Embryonic facial prominence (tissue), 1 donor: ENCODE data around the gene CCNH.

Experiments used
- DNase-seq: peaks from one replicate; pipeline ENCODE4 v3.0.0-alpha.2; 2016; ENCODE audit errors: extremely low spot score

The CCNH gene

DNA sequence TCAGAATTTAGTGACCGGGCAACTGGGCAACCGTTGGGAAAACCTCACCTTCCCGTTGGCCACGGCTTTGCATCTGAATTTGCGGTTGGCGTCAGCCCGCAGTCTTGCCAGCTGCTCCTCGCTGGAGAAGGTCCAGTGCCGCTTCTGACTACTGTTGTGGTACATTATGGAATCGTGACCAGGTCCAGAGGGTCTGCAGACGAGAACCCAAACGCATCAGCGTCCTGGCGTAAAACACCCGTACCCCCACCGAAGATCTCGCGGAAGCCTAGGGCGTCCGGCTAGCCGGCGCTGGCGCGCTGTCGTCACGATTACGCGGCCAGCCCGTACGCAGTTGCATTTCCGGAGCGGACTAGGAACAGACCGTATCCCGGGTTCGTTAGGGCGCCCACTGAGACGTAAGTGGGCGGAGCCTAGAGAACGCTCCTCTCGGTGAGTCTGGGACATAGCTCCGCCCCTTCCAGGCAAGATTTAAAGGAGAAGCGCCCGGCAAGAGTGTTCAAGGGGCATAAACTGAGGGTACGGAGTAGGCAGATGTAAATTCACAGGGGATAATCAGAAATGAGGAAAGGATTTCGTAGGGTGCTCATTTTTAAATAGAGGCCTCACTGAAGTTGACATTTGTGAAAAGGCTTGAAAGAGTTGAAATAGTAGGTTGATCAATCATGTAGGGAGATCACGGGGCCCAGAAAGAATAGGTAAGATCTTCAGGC lies at the start of gene CCNH:
TSS of gene CCNH (minus strand) at position 301 of the 713 bp plus-strand sequence. CDS start at position 165, 136 bp downstream.
- DNase-seq, result peak; percentile 97

DNA sequence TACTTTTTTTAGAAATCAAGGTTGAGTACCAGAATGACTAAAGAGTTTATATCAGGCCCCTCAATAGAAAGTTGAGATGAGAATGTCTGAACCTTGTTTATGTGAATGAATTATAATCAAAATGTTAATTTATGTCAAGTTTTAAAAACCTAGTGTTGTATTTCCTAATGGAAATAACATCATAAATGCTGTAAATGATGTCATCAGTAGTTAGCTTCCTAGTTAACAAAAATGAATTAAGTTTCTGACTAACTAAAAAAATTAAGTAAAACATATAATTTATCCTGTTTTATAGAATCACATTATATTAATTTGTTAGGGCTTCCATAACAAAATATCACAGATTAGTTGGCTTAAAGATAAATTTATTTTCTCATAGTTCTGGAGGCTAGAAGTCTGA lies 45.0 kb upstream of the CCNH start:
- no peak for DNase-seq

DNA sequence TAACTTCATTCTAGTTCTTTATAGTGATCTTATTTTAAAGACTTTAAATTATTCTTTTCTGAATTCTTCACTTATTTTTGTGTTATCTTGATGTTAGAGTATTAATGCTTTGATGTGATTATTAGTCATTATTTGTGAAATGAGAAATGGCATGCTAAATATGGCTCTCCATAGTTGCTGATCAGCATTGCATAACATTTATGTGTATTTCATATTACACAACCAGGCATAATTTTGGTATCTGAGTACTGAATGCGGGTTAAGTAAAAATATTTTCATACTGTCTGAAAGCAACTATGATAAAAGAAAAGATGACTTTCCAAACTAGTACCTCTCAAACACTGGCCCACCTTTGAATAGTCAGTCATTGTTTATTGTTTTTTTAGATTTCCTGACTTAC lies 41.1 kb upstream of the CCNH start:
- DNase-seq, result no peak

DNA sequence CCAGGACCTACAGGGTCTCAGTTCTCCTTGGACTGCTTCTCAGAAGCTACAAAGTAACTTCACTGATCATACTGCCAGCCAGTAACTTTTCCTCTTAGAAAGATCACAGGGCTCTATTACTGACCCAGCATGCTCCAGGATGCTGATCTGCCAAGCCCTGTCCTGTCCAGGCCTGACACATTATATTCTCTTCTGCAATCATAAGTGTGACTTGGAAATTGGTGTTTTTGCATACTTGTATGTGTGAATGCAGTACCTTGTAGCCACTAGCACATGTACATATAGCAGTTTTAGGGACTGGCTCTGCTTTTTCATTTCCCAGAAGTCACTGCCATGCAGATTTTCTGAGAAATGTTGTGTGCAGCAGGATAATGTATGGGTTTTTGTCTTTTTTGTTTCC lies 40.1 kb upstream of the CCNH start:
- no peak for DNase-seq

DNA sequence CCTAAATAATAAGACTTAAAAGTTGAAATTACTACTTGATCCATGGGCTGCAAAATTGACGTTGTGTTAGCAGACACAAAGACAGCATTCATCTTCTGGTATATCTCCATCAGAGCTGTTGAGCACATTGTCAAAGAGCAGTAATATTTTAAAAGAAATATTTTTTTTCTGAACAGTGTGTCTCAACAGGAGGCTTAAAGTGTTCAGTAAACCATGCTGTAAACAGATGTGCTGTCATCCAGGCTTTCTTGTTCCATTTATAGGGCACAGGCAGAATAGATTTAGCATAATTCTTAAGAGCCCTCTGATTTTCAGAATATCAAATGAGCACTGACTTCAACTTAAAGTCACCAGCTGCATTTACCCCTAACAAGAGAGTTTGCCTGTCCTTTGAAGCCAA lies 29.7 kb upstream of the CCNH start:
- no peak for DNase-seq

DNA sequence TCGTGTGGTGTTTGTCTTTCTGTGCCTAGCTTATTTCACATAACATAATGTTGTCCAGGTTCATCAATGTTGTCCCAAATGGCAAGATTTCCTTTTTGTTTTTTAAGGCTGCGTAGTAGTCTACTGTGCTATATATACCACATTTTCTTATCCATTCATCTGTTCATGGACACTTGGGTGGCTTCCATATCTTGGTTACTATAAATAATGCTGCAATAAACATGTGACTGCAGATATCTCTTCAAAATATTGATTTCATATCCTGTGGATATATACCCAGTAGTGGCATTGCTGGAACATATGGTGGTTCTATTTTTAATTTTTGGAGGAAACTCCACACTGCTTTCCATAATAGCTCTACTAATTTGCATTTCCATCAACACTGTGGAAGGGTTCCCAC lies 25.5 kb upstream of the CCNH start:
- no peak for DNase-seq

DNA sequence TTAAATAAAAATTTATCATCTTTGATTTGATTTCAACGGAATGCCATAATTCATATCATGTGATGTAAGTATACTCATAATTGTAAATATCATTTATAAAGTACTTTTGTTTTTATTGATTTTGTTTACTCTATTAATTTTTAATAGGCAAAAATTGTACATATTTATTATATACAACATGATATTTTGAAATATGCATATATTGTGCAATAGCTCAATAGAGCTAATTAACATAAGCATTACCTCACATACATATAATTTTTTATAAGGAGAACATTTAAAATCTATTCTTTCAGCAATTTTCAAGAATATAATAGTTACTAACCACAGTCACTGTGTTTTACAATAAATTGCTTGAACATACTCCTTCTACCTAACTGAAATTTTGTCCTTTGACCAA lies 25.0 kb upstream of the CCNH start:
- DNase-seq, result no peak

DNA sequence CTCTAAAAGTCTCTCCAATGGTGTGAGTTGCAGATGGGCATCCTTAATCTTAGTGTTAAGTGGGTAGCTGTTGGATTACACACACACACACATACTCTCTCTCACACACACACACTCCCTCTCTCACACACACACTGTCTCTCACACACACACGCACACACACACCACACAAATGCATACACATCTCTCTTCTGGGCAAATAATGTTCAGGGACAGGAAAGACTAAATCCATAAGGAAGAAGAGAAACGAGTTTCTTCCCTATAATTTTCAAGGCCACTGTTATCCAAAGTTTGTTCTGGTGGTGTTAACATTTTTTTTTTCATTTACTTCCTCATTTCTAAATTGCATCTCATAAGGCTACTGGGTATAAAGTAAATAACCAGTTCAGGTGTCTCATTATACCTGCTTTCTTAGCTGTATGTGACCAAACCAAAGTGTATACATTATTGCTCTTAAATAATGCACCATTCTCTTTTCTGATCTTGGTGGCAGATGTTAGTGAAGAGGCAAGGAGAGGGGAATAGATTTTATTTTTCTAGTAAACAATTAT lies 22.5 kb upstream of the CCNH start:
- no peak for DNase-seq

DNA sequence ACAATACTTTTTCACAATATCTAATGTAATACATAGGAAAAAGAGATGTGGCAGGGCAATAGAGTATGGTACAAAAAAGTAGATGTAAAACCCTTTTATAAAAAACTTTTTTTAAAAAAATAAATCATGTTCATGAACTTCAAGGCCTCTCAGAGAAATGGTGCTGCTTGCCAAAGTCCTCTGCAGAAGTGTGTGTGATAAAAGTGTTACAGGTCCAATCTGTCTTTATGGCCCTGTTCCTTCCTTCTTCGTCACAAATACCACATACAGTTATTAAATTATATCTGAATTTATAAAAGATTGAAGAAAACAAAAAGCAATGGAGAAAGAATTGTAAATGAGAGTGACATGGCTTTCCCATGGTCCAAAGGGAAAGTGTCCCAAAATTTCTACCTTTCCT lies 21.7 kb upstream of the CCNH start:
- no peak for DNase-seq

DNA sequence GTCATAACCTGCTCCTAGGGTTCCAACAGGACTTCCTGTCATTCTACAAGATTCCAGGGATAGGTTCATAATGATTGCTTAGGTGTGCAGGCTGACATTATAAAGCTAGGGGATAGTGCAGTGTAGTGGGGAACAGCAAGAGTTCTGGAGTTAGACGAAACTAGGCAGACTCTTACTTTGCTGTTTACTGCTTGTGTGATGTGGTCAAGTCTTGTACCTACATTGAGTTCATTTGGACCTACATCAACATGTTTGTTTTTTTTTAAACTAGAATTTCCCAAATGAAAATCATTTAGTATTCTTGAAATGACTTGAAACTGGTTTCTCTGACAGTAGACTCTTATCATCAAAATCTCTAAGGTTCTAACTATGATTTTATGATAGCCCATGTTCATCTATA lies 21.2 kb upstream of the CCNH start:
- DNase-seq, result no peak

DNA sequence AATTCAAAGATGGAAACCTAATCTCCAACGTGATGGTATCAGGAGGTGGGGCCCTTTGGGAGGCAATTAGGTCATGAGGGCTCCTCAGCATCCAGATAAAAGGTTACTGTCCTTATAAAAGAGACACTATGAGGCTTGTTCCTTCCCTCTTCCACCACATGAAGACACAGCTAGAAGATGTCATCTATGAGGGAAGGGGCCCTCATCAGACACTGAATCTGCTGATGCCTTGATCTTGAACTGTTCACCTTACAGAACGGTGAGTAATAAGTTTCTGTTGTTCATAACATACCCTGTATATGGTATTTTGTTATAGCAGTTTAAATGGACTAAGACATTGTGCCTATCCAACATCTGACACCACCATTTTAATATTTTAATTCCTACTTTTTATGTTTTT lies 19.7 kb upstream of the CCNH start:
- DNase-seq, result no peak

DNA sequence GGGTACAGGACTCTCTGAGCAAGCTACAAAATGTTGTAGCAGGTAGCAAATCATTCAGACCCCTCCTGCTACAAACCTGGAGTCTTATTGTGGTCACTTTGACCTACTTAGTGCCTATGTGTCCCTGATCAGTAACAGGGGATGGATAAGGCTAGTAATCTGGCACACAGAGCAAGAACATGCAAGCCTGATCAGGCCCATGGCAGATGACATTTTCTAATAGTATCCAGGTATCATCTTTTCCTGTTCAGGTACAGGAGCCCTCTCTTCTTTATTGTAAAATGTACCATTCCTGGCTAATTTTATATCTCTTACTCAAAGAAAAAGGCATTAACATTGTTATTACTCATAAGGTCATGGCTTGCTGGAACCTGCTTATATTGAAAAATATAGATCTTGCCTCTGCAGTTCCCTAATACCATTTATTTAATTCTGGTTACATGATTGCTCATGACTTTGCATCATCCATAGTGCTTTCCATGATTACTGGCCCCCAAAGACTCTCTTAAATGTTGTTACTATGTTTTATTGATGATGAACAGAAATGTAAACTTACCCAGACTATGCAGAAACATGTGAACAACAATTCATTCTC lies 18.2 kb upstream of the CCNH start:
- no peak for DNase-seq

DNA sequence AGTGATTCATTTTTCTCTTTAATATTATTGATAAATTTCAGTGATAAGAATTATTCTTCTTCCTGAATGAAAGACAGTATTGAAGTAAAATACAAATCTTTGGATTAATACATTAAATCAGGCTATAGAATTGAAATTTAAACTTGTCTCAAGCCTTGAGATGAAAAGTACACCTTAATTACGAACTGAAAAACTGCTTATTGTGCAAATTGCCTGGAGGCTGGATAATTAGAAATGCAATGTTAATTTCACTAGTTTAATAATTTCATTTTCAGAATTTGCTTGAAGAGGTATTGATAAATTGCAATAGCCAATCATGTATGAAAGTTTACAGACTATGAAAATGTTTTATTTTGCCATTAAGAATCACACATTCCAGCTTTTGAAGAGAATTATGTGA lies 11.0 kb upstream of the CCNH start:
- DNase-seq, result no peak

DNA sequence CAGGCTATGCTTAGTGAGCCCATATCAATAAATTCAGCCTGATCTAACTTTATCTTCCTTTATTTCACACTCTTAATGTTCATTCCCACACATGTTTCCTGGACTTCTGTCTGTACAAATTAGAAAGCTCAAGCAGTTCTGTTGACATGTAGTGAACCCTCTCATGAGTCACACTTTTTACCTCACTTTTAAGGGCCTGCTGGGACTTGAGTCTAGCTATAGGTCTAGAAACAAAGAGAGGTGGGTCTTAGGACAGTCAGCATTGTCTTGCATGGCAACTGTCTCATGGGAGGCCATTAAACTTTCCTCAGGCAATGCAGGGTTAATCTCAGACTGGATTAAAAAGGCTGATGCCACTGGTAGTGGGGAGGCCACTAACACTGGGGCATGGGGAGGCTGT lies 8.6 kb upstream of the CCNH start:
- DNase-seq, result no peak

DNA sequence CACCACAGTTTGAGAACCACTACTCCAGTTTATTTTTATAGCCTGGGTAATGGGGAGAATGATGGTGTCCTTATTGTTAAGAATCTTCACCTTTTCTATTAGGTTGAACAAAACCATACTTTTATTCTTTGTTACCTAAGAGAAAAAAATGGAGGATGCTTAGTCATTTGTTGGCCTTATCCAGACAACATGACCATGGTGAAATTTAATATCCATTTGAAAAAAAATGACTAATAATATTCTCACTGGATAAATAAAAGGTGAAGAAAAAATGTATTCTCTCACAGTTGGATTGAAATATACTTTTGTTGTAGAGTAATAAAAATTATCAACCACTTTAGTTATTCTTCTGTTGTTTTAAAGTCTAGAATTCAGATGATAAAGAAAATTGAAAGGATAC lies 5.8 kb upstream of the CCNH start:
- DNase-seq, result no peak

DNA sequence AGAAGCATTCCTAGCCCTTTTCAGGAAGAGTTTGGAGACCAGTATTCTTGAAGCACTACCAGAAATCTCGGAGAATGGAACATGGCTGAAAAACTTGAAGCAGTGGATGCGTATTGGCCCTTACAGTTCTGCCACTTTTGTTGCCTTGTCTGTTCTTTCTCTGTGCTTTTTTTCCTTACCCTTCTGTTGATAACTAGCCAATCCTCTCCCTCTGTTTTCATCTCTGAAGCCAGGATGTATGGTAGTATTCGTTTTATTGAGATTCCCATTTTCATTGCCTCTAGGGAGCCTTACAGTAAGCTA lies 564 bp upstream of the CCNH start:
- DNase-seq, result no peak

DNA sequence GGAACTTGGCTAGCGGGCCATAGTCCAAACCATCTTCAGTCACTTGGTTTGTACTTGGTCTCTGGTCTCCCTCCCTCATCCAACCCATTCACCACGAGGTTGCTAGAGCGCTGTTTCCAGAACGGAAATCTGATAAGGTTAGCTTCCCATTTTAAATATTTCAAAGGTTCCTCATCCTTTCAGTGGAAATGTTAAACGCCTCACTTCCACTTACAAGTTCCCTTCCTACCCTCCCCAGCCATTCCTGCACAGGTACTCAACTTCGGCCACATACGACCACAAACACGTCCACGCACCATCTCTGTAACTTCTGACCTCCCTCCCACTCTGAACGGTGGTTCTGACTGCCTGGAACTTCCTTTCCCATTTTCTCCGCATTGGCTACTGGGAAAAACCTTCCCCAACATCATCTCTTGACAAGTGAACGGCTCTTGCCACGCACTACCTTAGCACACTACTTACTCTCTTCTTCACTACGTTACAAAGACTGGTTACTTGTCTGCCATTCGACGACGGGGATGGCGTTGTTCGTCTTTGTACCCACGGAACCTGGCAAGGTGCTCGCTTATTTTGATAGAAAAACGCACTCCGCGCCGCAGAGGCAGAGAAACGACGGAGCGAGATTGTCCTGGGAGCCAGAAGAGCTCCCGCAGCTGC lies 629 bp downstream of the CCNH start:
- DNase-seq, result peak; percentile 83

DNA sequence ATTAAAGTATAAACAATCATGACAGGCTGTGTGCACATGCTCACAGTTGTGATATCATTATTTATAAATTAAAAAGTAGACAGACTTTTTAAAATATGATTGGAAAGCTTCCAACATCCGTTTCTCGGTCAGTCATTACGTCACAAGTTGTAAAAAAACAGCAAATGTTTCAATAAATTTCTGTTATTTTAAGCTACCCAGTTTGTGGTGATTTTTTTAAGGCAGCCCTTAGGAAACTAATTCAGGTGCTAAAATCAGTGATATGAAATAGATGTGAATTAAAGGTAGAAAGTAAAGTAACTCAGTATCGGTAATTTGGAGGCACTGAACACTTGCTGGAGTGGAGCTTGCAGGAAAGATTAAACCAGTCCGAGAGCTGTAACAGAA lies 1.2 kb downstream of the CCNH start:
- no peak for DNase-seq

DNA sequence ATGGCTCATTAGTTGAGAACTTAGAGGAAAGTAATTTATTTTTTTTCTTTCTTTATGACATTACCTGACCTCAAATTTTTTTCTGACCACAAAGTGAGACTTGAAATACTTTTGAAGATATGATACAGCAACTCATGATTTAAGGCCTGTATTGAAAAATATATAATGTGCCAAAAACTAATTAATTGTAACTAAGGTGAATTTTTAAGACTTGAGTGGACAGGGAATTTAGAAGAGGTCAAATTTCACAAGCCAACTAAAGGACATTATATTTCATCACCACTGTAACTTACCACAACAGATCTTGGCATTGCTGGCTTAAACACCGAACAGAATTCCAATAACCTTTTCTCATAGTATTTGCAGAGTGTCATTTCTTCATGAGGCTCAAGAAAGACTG lies 1.8 kb downstream of the CCNH start:
- no peak for DNase-seq

DNA sequence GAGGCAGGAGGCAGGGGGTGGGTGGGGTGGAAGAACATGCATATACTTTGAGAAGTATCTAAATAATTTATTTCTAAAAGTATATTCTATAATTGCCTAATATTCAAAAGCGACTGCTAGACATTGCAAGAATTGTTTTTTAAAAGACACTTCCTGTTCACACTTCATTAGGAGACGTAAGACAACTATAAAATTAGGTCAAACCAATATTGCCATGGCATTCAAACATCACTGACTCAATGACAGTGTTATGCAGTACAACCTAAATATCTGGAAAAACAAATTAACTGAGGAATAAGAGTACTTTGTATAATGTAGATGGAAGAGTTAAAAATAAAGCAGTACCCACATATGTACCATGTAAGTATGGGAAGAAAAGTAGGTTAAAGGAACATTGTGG lies 4.5 kb downstream of the CCNH start:
- DNase-seq, result no peak

DNA sequence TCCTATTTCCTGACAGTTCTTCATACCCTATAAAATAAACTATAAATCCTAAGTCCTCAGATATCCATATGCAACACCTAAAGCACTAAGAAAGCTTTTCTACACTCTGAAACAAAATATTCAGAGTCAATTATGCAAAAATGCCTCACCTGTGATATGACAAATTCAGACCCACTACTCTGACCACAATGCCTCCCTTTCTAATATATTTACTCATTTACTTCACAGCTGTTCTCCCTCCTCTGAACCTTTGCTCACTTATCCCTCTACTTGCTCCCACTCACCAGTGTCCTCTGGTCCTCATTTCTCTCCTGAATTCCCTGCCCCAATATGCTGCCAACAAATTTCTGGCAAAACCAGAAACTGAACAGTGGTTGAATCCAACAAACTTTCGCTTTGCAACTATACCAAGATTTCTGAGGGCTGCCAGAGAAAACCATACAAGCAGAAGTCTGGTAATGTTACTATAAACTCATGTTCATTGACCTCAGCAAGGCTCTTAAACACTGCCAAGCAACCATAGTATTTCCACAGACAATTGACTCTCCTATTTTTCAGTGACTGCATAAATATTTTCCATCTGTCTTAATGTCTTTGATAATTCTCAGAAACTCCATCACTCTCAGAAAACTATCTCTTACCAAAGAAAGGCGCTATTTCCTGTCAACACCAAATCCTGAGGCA lies 7.1 kb downstream of the CCNH start:
- no peak for DNase-seq

DNA sequence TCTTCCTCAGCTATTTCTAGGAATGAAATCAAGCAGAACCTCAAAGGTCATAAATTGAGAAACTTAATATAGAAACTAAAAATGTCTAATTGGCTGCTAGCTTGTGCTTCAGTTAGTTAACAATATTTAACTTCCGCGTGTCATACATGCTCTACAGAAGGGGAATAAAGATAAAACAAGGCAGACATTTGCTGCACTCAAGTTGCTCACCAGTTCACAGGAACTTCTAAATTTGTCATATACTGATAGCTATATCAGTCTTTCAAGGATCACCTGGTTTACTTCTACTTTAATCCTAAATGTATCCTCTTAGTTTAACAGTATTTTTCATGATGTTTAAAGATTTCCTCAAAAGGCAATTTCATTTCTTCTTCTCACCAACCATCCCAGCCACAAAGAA lies 8.4 kb downstream of the CCNH start:
- DNase-seq, result no peak

DNA sequence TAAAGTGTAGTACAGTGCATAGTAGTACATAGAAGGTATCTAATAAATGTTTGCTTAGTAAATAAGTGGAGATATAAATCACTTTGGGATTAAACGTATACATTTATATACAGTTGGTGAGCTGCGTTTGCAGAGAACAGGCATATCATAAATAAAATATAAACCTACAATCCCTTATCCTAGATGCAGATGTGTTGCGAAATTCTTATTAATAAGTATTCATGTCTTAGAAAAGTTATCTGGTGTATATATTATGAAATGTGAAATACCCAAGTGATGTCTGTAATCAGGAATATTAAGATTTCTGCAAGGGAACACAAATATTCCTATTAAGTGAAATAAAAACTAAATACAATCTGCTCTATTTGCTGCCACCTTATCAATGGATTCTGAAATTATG lies 8.8 kb downstream of the CCNH start:
- no peak for DNase-seq
